Central memory CD8-positive, alpha-beta T cell (primary cell): ENCODE data around the gene CDK1.
"Not testable (repeated sequence)": the region's sequence is repeated elsewhere in the genome, so short reads cannot be mapped to it uniquely, and the experiment has no call there.

ENCODE experiments used
- ATAC-seq: fragments of 150-1000 bp; cut with Tn5 transposase; replicated peaks from 2 replicates; pipeline ENCODE4 v1.10.0; 2022; ENCODE audit warnings: mild to moderate bottlenecking, moderate FRiP score, moderate number of reproducible peaks; ENCODE audit not compliant: poor library complexity, severe bottlenecking; ENCODE audit errors: extremely low read depth
- DNase-seq, 2 donors: peaks; one replicate each; pipeline ENCODE4 v3.0.0; 2021; ENCODE audit warnings: low spot score in 2 of 2
- H3K27ac Mint-ChIP-seq: one replicate; pipeline ENCODE4 v1.8.0; 2022; ENCODE audit warnings: low read depth, mild to moderate bottlenecking, moderate library complexity, mixed read lengths
- H3K27me3 Mint-ChIP-seq: one replicate; pipeline ENCODE4 v1.8.0; 2022; ENCODE audit warnings: mixed read lengths
- H3K36me3 Mint-ChIP-seq: one replicate; pipeline ENCODE4 v1.8.0; 2022; ENCODE audit warnings: mild to moderate bottlenecking, moderate library complexity, mixed read lengths; ENCODE audit not compliant: insufficient read depth
- H3K4me1 Mint-ChIP-seq: one replicate; pipeline ENCODE4 v1.8.0; 2022; ENCODE audit warnings: mixed read lengths
- H3K4me3 Mint-ChIP-seq: one replicate; pipeline ENCODE4 v1.8.0; 2022; ENCODE audit warnings: mild to moderate bottlenecking, moderate library complexity, mixed read lengths
- H3K9me3 Mint-ChIP-seq: one replicate; pipeline ENCODE4 v1.8.0; 2022; ENCODE audit warnings: mixed read lengths

CDK1 gene

DNA sequence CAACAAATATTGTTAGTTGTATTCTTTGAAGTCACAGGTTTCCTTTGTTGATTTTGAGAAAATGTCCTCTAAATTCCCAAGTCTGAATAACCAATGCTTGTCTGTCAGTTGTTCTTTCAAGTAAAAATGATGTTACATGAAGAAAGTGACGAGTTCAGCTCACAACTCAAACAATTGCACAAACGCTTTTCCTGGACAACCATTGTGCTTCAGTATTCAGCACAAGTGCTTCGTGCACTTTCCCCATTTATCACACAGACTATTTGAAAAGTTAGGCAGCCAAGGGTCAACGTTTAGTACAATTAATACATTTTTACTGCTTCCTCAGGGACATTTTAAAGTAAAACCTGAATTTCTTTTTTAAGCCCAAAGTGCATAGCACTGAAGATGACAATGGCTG lies 44.5 kb downstream of the CDK1 start:
- Mint-ChIP-seq H3K27me3 (peaks cover 25% of the 10 kb centered on the region), H3K4me1 (no peaks in the 10 kb centered on the region), H3K27ac (no peak overlapping the region), H3K36me3 (no peaks in the 10 kb centered on the region), H3K4me3 (no peak overlapping the region), H3K9me3 (no peaks in the 10 kb centered on the region)
- ATAC-seq (no peak), DNase-seq (no peak)

DNA sequence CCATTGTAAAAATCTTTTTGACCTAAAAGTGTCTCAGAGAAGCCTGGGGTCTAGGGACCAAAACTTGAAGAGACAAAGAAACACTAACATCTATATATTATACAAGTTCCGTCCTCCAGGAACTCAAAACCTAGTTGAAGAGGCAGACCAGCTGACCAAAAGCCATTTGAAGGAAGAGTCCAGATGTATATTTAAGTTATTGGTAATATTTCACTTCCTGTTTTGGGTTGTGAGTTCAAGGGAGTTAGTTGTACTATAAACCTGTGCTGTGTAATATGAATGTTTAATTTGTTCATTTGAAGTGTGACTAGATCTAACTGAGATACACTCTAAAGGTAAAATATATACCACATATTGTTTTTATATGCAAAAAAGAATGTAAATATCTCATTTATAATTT lies 45.0 kb downstream of the CDK1 start:
- ATAC-seq (no peak), DNase-seq (no peak)
- no peak overlapping the region for H3K27ac Mint-ChIP-seq
- no peaks in the 10 kb centered on the region for H3K36me3 Mint-ChIP-seq
- no peak overlapping the region for H3K4me3 Mint-ChIP-seq
- H3K9me3 Mint-ChIP-seq = no peaks in the 10 kb centered on the region
- H3K4me1 Mint-ChIP-seq = no peaks in the 10 kb centered on the region
- peaks cover 30% of the 10 kb centered on the region for H3K27me3 Mint-ChIP-seq

DNA sequence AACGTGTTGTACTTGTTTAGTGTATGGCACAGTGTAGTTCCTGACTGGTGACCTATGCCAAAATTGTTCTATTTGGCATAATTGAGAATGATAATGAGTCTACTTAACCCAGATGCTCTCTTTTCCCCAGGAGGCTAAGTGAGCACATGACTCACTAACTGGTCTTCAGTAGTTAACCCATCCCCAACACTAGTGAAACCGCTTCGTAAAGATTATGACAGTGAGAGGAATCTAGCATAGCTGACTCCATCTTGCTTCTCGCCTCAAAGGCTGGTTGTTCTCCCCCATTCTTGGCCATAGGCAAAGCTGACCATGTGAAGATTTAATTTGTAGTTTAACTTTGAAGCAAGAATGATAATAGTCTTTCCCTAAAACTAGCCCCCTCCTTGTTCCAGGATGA lies 47.2 kb downstream of the CDK1 start:
- DNase-seq (no peak), ATAC-seq (no peak)
- Mint-ChIP-seq H3K27me3 (peaks cover 38% of the 10 kb centered on the region), H3K4me3 (no peak overlapping the region), H3K4me1 (no peaks in the 10 kb centered on the region), H3K27ac (no peak overlapping the region), H3K36me3 (peaks cover 2% of the 10 kb centered on the region), H3K9me3 (no peaks in the 10 kb centered on the region)

DNA sequence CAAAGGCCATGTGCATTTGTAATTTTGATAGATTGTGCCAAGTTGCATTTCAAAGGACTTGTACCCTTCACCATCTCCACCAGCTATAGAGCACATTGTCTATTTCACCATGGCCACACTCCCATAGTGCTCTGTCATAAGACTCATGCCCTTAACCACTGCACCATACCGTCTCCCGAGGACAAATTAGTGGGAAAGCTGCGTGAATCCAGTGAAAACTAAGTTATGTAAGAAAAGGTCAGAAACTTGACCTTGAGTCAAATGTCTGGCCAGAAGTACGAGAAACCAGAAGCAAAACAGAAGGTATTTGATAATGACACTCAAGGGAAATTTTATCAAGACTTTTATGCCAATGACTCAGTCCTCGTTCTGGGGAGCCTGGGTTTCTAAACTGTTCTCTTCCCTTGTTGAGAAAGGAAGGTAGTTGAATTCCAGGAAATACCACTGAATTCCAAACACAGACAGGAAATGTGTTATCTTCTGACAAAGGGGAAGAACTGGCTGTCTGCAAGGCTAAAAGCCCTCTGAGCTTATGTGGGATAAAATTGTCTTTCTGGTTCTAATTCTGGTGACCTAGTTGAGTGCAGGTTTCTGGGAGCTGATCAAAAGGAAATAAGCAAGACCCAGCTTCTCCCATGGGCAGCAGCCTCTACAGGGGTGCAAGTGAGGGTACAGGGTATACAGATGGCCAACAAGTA lies 49.7 kb downstream of the CDK1 start:
- no peak for DNase-seq
- H3K9me3 Mint-ChIP-seq = no peaks in the 10 kb centered on the region

DNA sequence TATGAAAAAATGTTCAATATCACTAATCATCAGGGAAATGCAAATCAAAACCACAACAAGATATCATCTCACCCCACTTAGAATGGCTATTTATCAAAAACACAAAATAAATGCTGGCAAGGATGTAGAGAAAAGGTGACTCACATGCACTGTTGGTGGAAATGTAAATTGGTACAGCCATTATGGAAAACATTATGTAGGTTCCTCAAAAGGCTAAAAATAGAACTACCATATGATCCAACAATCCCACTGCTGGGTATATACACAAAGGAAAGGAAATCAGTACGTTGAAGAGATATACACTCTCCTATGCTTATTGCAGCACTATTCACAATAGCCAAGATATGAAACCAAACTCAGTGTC lies 50.2 kb downstream of the CDK1 start:
- no peak overlapping the region for H3K27ac Mint-ChIP-seq

More for the DNA sequence above, 49.7 kb downstream of the CDK1 start:
- no peak for ATAC-seq
- Mint-ChIP-seq H3K4me3 (no peak overlapping the region), H3K27me3 (peaks cover 38% of the 10 kb centered on the region), H3K36me3 (peaks cover 2% of the 10 kb centered on the region), H3K4me1 (no peaks in the 10 kb centered on the region), H3K27ac (no peak overlapping the region)

DNA sequence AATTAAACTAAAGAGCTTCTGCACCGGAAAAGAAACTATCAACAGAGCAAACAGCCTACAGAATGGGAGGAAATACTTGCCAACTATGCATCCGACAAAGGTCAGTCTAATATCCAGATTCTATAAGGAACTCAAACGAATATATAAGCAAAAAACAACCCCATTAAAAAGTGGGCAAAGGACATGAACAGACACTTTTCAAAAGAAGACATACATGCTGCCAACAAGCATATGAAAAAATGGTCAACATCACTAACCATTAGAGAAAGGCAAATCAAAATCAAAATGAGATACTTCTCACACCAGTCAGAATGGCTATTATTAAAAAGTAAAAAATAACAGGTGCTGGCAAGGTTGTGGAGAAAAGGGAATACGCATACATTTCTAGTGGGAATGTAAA lies 53.9 kb downstream of the CDK1 start:
- not testable (repeated sequence) for H3K4me3 Mint-ChIP-seq, H3K9me3 Mint-ChIP-seq, H3K36me3 Mint-ChIP-seq, ATAC-seq, H3K4me1 Mint-ChIP-seq, DNase-seq, H3K27ac Mint-ChIP-seq
- H3K27me3 Mint-ChIP-seq = peaks cover 18% of the 10 kb centered on the region

More for the DNA sequence above, 50.2 kb downstream of the CDK1 start:
- ATAC-seq (no peak), DNase-seq (no peak)
- Mint-ChIP-seq H3K9me3 (no peaks in the 10 kb centered on the region), H3K4me1 (no peaks in the 10 kb centered on the region), H3K36me3 (peaks cover 2% of the 10 kb centered on the region), H3K27me3 (peaks cover 38% of the 10 kb centered on the region), H3K4me3 (no peak overlapping the region)

DNA sequence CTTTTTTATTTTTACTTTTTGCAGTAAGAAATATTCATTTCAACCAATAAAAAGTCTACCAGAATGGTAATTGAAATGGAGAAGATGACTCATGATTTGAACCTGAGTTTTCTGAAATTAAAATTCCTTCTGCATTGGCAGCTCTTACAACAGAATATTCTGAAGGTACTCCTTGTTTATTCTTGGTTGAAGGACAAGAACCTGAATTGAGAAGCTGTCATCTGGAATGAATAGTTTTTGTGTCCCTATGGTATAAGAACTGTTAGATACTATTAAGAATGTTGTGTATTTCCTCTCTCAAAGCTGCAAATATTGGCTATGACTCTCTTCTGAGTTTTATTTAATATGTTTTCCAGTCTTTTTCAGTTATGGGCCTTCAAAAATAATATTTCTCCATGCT lies 56.1 kb downstream of the CDK1 start:
- Mint-ChIP-seq H3K27ac (no peak overlapping the region), H3K36me3 (peaks cover 5% of the 10 kb centered on the region), H3K4me1 (no peaks in the 10 kb centered on the region), H3K27me3 (peaks cover 12% of the 10 kb centered on the region), H3K9me3 (no peaks in the 10 kb centered on the region), H3K4me3 (no peak overlapping the region)
- ATAC-seq = no peak
- no peak for DNase-seq

DNA sequence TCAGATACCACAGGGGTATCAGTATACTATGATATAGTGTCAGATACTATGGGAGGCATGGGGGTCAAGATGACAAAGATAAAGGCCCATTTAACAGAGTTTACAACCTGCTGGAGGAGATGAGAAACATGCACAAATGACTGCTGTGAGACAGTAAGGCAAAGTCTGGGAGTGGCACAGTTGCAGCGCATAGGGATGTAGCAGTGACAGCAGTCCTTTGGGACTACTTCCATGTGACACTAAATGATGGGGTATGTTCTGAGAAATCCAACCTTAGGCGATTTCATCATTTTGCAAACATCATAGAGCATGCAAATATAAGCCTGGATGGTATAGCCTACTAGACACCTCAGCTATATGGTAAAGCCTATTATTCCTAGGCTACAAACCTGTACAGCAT lies 56.8 kb downstream of the CDK1 start:
- H3K27me3 Mint-ChIP-seq = peaks cover 12% of the 10 kb centered on the region
- H3K27ac Mint-ChIP-seq = no peak overlapping the region
- ATAC-seq (no peak), DNase-seq (no peak)
- peaks cover 5% of the 10 kb centered on the region for H3K36me3 Mint-ChIP-seq
- H3K4me1 Mint-ChIP-seq = no peaks in the 10 kb centered on the region
- H3K9me3 Mint-ChIP-seq = no peaks in the 10 kb centered on the region
- H3K4me3 Mint-ChIP-seq = no peak overlapping the region

DNA sequence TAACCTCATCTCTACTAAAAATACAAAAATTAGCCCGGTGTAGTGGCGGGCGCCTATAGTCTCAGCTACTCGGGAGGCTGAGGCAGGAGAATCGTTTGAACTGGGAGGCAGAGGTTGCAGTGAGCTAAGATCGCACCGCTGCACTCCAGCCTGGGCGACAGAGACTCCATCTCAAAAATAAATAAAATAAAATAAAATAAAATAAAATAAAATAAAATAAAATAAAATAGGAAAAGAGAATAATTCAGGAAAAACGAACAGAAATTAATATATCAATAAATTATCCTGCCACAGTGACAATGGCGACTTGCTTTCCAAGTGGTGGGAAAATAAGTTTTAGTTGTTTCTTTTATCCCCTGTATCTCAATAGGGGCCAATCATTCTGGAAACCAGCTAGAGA lies 62.9 kb downstream of the CDK1 start:
- ATAC-seq, DNase-seq, H3K36me3 Mint-ChIP-seq, H3K27ac Mint-ChIP-seq, H3K4me3 Mint-ChIP-seq, H3K9me3 Mint-ChIP-seq, H3K4me1 Mint-ChIP-seq: not testable (repeated sequence)
- H3K27me3 Mint-ChIP-seq = peaks cover 12% of the 10 kb centered on the region

DNA sequence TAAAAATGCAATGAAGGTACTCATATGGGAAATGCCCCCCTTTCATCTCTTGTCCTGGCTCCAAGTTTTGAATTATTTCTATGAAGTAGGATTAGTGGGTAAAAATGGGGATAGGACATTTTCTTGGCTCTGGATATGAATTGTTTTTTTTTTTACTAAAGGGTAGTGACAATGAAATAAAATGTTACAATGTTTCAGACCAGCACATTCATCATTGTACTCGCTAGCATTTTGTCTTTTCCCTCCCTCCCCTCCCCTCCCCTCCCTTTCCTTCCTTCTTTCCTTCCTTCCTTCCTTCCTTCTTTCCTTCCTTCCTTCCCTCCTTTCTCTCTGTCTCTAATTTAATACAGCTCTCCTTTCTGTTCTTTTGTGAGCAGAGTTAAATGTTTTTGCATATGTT lies 64.4 kb downstream of the CDK1 start:
- no peaks in the 10 kb centered on the region for H3K4me1 Mint-ChIP-seq
- H3K27ac Mint-ChIP-seq = no peak overlapping the region
- DNase-seq (no peak), ATAC-seq (no peak)
- peaks cover 2% of the 10 kb centered on the region for H3K36me3 Mint-ChIP-seq
- H3K4me3 Mint-ChIP-seq = no peak overlapping the region
- H3K27me3 Mint-ChIP-seq = peaks cover 12% of the 10 kb centered on the region
- no peaks in the 10 kb centered on the region for H3K9me3 Mint-ChIP-seq
